RPMI8226 (cell line): ENCODE results near the gene TBC1D4.

Experiments used
- DNase-seq: peaks from one replicate; pipeline ENCODE4 v3.0.0-alpha.2; 2015

Gene TBC1D4

GRCh38 chr13:75383064-75383715 lies 98.8 kb downstream of the TBC1D4 start:
- DNase-seq: no peak

- DNase-seq: no peak
Measured at GRCh38 chr13:75378301-75378700, 103.7 kb downstream of the TBC1D4 start.

GRCh38 chr13:75376792-75377402 lies 105.1 kb downstream of the TBC1D4 start:
- DNase-seq: no peak

GRCh38 chr13:75375329-75375728 lies 106.6 kb downstream of the TBC1D4 start:
- DNase-seq: no peak

- DNase-seq: no peak
Measured at GRCh38 chr13:75373988-75374387, 108.0 kb downstream of the TBC1D4 start.

GRCh38 chr13:75372923-75373841 lies 108.8 kb downstream of the TBC1D4 start:
- DNase-seq: no peak

- peak; percentile 43 for DNase-seq
Measured at GRCh38 chr13:75372517-75372916, 109.5 kb downstream of the TBC1D4 start.

- DNase-seq: no peak
Measured at GRCh38 chr13:75371203-75371602, 110.8 kb downstream of the TBC1D4 start.

GRCh38 chr13:75370774-75371173 lies 111.2 kb downstream of the TBC1D4 start:
- no peak for DNase-seq

GRCh38 chr13:75369981-75370380 lies 112.0 kb downstream of the TBC1D4 start:
- DNase-seq: no peak

- DNase-seq: no peak
Measured at GRCh38 chr13:75368167-75368566, 113.8 kb downstream of the TBC1D4 start.

GRCh38 chr13:75366380-75367280 lies 115.3 kb downstream of the TBC1D4 start:
- DNase-seq: no peak

- no peak for DNase-seq
Measured at GRCh38 chr13:75365724-75366173, 116.2 kb downstream of the TBC1D4 start.

GRCh38 chr13:75364131-75364713 lies 117.7 kb downstream of the TBC1D4 start:
- no peak for DNase-seq

- no peak for DNase-seq
Measured at GRCh38 chr13:75363371-75363770, 118.6 kb downstream of the TBC1D4 start.

- no peak for DNase-seq
Measured at GRCh38 chr13:75362026-75362425, 119.9 kb downstream of the TBC1D4 start.

- no peak for DNase-seq
Measured at GRCh38 chr13:75360170-75360569, 121.8 kb downstream of the TBC1D4 start.

GRCh38 chr13:75359266-75359665 lies 122.7 kb downstream of the TBC1D4 start:
- DNase-seq: no peak

GRCh38 chr13:75357576-75358289 lies 124.2 kb downstream of the TBC1D4 start:
- peak; percentile 58 for DNase-seq

- no peak for DNase-seq
Measured at GRCh38 chr13:75356421-75356820, 125.5 kb downstream of the TBC1D4 start.

- DNase-seq: no peak
Measured at GRCh38 chr13:75355609-75356008, 126.4 kb downstream of the TBC1D4 start.
